ENCODE results near the gene CDRT4.

Gene CDRT4

GRCh38 chr17:15475631-15476354 is 8.4 kb upstream of the CDRT4 start:
- Histone ChIP-seq H3K4me3 (ENCODE audit: low read depth, low read length) (no peak overlapping the region), H3K9ac (ENCODE audit: low read length) (no peak overlapping the region), H3K4me1 (ENCODE audit: control insufficient read depth, insufficient read depth, low read length) (peaks cover 9% of the 10 kb centered on the region), H3K36me3 (ENCODE audit: control insufficient read depth, insufficient read depth, low read length) (peaks cover 5% of the 10 kb centered on the region; the same call in 1 of the 2 replicates), H3K9me3 (ENCODE audit: control insufficient read depth, insufficient read depth, low read depth, low read length) (no peaks in the 10 kb centered on the region), H3K27ac (ENCODE audit: low read depth, low read length) (no peak overlapping the region), H3K27me3 (ENCODE audit: control insufficient read depth, insufficient read depth, low read length) (no peaks in the 10 kb centered on the region)

GRCh38 chr17:15472891-15473290 is 5.5 kb upstream of the CDRT4 start:
- no peak overlapping the region for H3K27ac ChIP-seq (ENCODE audit: low read depth, low read length)
- no peaks in the 10 kb centered on the region for H3K9me3 ChIP-seq (ENCODE audit: control insufficient read depth, insufficient read depth, low read depth, low read length)
- H3K4me1 ChIP-seq (ENCODE audit: control insufficient read depth, insufficient read depth, low read length), result peaks cover 9% of the 10 kb centered on the region
- no peaks in the 10 kb centered on the region for H3K27me3 ChIP-seq (ENCODE audit: control insufficient read depth, insufficient read depth, low read length)
- H3K9ac ChIP-seq (ENCODE audit: low read length), result no peak overlapping the region
- H3K4me3 ChIP-seq (ENCODE audit: low read depth, low read length), result no peak overlapping the region
- peaks cover 5% of the 10 kb centered on the region; the same call in 1 of the 2 replicates for H3K36me3 ChIP-seq (ENCODE audit: control insufficient read depth, insufficient read depth, low read length)

GRCh38 chr17:15470536-15470935 is 3.1 kb upstream of the CDRT4 start:
- Histone ChIP-seq H3K27ac (ENCODE audit: low read depth, low read length) (no peak overlapping the region), H3K36me3 (ENCODE audit: control insufficient read depth, insufficient read depth, low read length) (peaks cover 4% of the 10 kb centered on the region; the same call in 1 of the 2 replicates), H3K9me3 (ENCODE audit: control insufficient read depth, insufficient read depth, low read depth, low read length) (no peaks in the 10 kb centered on the region), H3K27me3 (ENCODE audit: control insufficient read depth, insufficient read depth, low read length) (no peaks in the 10 kb centered on the region), H3K4me3 (ENCODE audit: low read depth, low read length) (no peak overlapping the region), H3K4me1 (ENCODE audit: control insufficient read depth, insufficient read depth, low read length) (peaks cover 9% of the 10 kb centered on the region), H3K9ac (ENCODE audit: low read length) (no peak overlapping the region)

GRCh38 chr17:15469260-15469659 is 1.8 kb upstream of the CDRT4 start:
- H3K9me3 ChIP-seq (ENCODE audit: control insufficient read depth, insufficient read depth, low read depth, low read length), result no peaks in the 10 kb centered on the region
- H3K4me1 ChIP-seq (ENCODE audit: control insufficient read depth, insufficient read depth, low read length), result peaks cover 9% of the 10 kb centered on the region
- no peaks in the 10 kb centered on the region for H3K36me3 ChIP-seq (ENCODE audit: control insufficient read depth, insufficient read depth, low read length)
- H3K4me3 ChIP-seq (ENCODE audit: low read depth, low read length), result no peak overlapping the region
- H3K27ac ChIP-seq (ENCODE audit: low read depth, low read length), result no peak overlapping the region
- H3K27me3 ChIP-seq (ENCODE audit: control insufficient read depth, insufficient read depth, low read length), result no peaks in the 10 kb centered on the region
- no peak overlapping the region for H3K9ac ChIP-seq (ENCODE audit: low read length)

- Histone ChIP-seq H3K27me3 (ENCODE audit: control insufficient read depth, insufficient read depth, low read length) (no peaks in the 10 kb centered on the region), H3K4me1 (ENCODE audit: control insufficient read depth, insufficient read depth, low read length) (peaks cover 15% of the 10 kb centered on the region), H3K9me3 (ENCODE audit: control insufficient read depth, insufficient read depth, low read depth, low read length) (no peaks in the 10 kb centered on the region), H3K9ac (ENCODE audit: low read length) (no peak overlapping the region), H3K27ac (ENCODE audit: low read depth, low read length) (no peak overlapping the region), H3K36me3 (ENCODE audit: control insufficient read depth, insufficient read depth, low read length) (no peaks in the 10 kb centered on the region), H3K4me3 (ENCODE audit: low read depth, low read length) (no peak overlapping the region)
These were observed 705 bp upstream of the CDRT4 start for GRCh38 chr17:15468126-15468525.

GRCh38 chr17:15466131-15466530 is 1.3 kb downstream of the CDRT4 start:
- Histone ChIP-seq H3K9me3 (ENCODE audit: control insufficient read depth, insufficient read depth, low read depth, low read length) (no peaks in the 10 kb centered on the region), H3K4me1 (ENCODE audit: control insufficient read depth, insufficient read depth, low read length) (peaks cover 6% of the 10 kb centered on the region; the same call in 1 of the 2 replicates), H3K27ac (ENCODE audit: low read depth, low read length) (no peak overlapping the region), H3K4me3 (ENCODE audit: low read depth, low read length) (no peak overlapping the region), H3K9ac (ENCODE audit: low read length) (no peak overlapping the region), H3K27me3 (ENCODE audit: control insufficient read depth, insufficient read depth, low read length) (no peaks in the 10 kb centered on the region), H3K36me3 (ENCODE audit: control insufficient read depth, insufficient read depth, low read length) (no peaks in the 10 kb centered on the region)

- Histone ChIP-seq H3K9ac (ENCODE audit: low read length) (no peak overlapping the region), H3K9me3 (ENCODE audit: control insufficient read depth, insufficient read depth, low read depth, low read length) (no peaks in the 10 kb centered on the region), H3K27ac (ENCODE audit: low read depth, low read length) (no peak overlapping the region), H3K4me1 (ENCODE audit: control insufficient read depth, insufficient read depth, low read length) (peaks cover 6% of the 10 kb centered on the region; the same call in 1 of the 2 replicates), H3K27me3 (ENCODE audit: control insufficient read depth, insufficient read depth, low read length) (no peaks in the 10 kb centered on the region), H3K36me3 (ENCODE audit: control insufficient read depth, insufficient read depth, low read length) (no peaks in the 10 kb centered on the region), H3K4me3 (ENCODE audit: low read depth, low read length) (no peak overlapping the region)
These were observed 2.2 kb downstream of the CDRT4 start for GRCh38 chr17:15465045-15465701.

DNA sequence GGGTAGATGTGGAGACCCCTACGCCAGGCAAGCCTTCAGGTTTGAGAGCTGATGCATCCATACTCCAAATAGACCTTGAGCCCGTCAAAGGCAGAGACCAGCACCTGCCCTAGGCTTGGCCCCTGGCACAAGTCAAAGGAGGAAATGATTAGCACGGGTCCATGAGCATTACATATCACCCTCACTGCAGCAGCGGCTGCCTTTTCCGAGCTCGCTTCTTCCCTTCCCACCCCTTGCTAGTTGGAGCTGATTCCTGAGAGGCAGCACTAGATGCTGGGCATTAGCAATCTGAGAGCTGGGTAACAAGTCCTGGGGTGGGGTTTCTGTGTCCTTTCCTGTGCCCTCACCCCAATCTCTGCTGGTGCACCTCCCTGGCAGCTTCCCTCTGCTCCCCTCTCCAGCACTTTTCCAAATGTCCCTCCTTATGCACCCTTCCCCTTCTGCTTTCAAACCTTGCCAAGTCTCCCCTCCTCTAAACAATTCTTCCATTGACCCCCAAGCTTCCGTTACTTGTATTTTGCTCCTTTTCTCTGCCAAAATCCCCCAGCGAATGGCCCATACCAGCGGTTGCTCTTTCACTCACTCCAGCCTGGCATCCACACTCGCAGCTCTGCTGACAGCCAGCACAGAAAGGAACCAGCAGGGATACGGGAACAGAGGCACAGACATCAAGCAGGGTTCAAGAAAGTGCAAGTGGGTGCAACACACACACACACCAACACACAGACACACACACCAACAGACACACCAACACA is 3.0 kb downstream of the CDRT4 start:
- no peak overlapping the region for H3K4me3 ChIP-seq (ENCODE audit: low read depth, low read length)
- no peaks in the 10 kb centered on the region for H3K9me3 ChIP-seq (ENCODE audit: control insufficient read depth, insufficient read depth, low read depth, low read length)
- H3K36me3 ChIP-seq (ENCODE audit: control insufficient read depth, insufficient read depth, low read length), result no peaks in the 10 kb centered on the region; the same call in 1 of the 2 replicates
- H3K27me3 ChIP-seq (ENCODE audit: control insufficient read depth, insufficient read depth, low read length), result no peaks in the 10 kb centered on the region
- H3K4me1 ChIP-seq (ENCODE audit: control insufficient read depth, insufficient read depth, low read length), result peaks cover 6% of the 10 kb centered on the region; the same call in 1 of the 2 replicates
- no peak overlapping the region for H3K9ac ChIP-seq (ENCODE audit: low read length)
- H3K27ac ChIP-seq (ENCODE audit: low read depth, low read length), result no peak overlapping the region

- no peaks in the 10 kb centered on the region; the same call in 1 of the 2 replicates for H3K36me3 ChIP-seq (ENCODE audit: control insufficient read depth, insufficient read depth, low read length)
- H3K27ac ChIP-seq (ENCODE audit: low read depth, low read length), result no peak overlapping the region
- H3K9ac ChIP-seq (ENCODE audit: low read length), result no peak overlapping the region
- no peaks in the 10 kb centered on the region for H3K9me3 ChIP-seq (ENCODE audit: control insufficient read depth, insufficient read depth, low read depth, low read length)
- H3K4me1 ChIP-seq (ENCODE audit: control insufficient read depth, insufficient read depth, low read length), result peaks cover 6% of the 10 kb centered on the region; the same call in 1 of the 2 replicates
- no peak overlapping the region for H3K4me3 ChIP-seq (ENCODE audit: low read depth, low read length)
- no peaks in the 10 kb centered on the region for H3K27me3 ChIP-seq (ENCODE audit: control insufficient read depth, insufficient read depth, low read length)
These were observed 4.2 kb downstream of the CDRT4 start for GRCh38 chr17:15462976-15463772.

GRCh38 chr17:15457723-15458094 is 9.7 kb downstream of the CDRT4 start:
- Histone ChIP-seq H3K4me1 (ENCODE audit: control insufficient read depth, insufficient read depth, low read length) (no peaks in the 10 kb centered on the region; the same call in 1 of the 2 replicates), H3K27ac (ENCODE audit: low read depth, low read length) (no peak overlapping the region), H3K36me3 (ENCODE audit: control insufficient read depth, insufficient read depth, low read length) (peaks cover 14% of the 10 kb centered on the region), H3K4me3 (ENCODE audit: low read depth, low read length) (no peak overlapping the region), H3K9me3 (ENCODE audit: control insufficient read depth, insufficient read depth, low read depth, low read length) (no peaks in the 10 kb centered on the region), H3K27me3 (ENCODE audit: control insufficient read depth, insufficient read depth, low read length) (no peaks in the 10 kb centered on the region), H3K9ac (ENCODE audit: low read length) (no peak overlapping the region)
